Thyroid gland (tissue), 4 donors: ENCODE measurements around the gene ORM1.

Source experiments
- POLR2A ChIP-seq, 2 donors: fragments of 450-650 bp; IDR thresholded peaks; one replicate each; pipeline ENCODE4 v1.6.1; 2017; ENCODE audit warnings: antibody characterized with exemption in 2 of 2, mild to moderate bottlenecking in 2 of 2, moderate library complexity in 1 of 2
- TF ChIP-seq, protein P1 (sequence below), 6 experiments: fragments of 200-600 bp in 3 of 6; fragments of 450-650 bp in 3 of 6; sonication (generic) in 3 of 6; IDR thresholded peaks; one replicate each; pipeline ENCODE4 v1.5.1; 2016 to 2019; ENCODE audit warnings: antibody characterized with exemption in 6 of 6, mild to moderate bottlenecking in 2 of 6, inconsistent platforms in 1 of 6, moderate library complexity in 1 of 6

DNA sequence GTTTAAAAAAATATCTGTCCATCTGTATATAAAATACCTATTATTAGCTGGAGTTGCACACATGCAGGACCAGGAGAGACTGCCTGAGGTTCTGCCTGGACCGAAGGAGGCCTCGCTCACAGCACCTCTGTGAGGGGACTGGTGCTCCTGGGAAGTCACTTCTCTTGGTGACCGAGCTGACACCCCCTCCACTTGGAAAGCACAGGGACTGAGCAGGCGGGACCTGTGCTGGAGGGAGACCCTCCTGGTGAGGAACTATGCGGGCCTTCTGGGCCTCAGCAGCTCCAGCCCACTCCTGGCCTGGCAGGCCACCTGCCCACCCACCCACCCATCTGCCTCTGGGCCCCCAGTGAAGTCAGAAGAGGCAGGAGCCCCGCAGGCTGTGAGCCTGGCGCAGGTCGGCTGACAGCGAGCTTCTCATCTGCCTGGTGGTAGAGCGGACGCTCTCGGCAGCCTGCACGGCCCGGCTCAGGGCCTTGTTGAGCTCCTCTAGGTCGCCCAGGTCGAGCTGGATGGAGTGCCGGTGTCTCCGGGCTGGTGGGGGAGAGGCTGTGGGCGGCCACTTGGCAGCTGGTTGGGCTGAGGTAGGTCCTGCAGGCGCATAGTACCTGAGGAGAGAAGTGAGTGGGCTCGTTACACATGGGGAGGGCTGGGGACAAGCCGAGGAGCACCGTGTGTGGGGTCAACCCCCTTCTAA lies 13.9 kb downstream of the ORM1 start:
- TF ChIP-seq POLR2A (IDR thresholded peaks at IDR 0.05): no peak
- TF ChIP-seq, protein P1, sequence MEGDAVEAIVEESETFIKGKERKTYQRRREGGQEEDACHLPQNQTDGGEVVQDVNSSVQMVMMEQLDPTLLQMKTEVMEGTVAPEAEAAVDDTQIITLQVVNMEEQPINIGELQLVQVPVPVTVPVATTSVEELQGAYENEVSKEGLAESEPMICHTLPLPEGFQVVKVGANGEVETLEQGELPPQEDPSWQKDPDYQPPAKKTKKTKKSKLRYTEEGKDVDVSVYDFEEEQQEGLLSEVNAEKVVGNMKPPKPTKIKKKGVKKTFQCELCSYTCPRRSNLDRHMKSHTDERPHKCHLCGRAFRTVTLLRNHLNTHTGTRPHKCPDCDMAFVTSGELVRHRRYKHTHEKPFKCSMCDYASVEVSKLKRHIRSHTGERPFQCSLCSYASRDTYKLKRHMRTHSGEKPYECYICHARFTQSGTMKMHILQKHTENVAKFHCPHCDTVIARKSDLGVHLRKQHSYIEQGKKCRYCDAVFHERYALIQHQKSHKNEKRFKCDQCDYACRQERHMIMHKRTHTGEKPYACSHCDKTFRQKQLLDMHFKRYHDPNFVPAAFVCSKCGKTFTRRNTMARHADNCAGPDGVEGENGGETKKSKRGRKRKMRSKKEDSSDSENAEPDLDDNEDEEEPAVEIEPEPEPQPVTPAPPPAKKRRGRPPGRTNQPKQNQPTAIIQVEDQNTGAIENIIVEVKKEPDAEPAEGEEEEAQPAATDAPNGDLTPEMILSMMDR (IDR thresholded peaks at IDR 0.05): no peak
